ENCODE measurements around the gene SOX5. TPM values are rescaled to one million over a fixed set of nuclear protein-coding genes. Genes with fewer than 3 reads are reported as not detected.
A peak's percentile ranks its signal among the peaks of the same experiment; 100 is the strongest.

The SOX5 gene
- polyA plus RNA-seq, 1 donor: 3.5 TPM

DNA sequence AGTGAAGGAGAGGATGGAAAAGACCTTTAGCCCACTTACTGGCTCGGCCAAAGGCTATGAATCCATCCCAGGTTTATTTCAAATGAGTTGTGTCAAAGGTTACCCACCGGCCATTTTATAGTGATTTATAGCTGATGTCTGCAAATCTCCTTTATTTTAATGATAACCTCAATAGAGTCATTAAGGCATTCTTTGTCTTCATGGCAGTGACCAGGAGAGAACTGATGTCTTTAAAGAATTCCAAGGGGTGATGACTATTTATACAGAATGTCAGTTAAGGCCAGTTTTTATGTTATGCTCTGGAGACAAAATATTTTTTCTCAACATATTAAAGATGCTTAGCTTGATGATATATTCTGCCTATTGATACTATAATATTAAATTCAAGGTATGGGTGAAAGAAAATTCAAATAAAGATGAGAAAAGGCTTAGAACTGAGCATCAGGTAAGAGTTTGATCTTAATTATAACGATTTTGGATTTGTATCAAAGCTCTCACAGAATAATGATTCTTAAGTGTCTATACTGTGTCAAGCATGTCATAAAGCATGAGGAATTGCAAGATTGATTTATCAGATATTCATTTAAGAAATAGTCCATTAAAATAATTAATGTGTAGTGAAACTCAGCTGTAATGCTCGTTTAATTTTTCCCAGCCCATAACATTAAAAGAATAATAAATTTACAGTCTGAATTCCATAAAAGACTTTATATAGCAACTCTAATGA is 361.5 kb downstream of the SOX5 start:
- 80% methylated on average over 1 of the region's 4 CpGs for WGBS (ENCODE audit: insufficient coverage, low lambda C conversion rate)
- H3K36me3 ChIP-seq (ENCODE audit: control insufficient read depth, insufficient read depth, low read length): no peaks in the 10 kb centered on the region
- DNase-seq: no peak
- H3K4me1 ChIP-seq (ENCODE audit: control insufficient read depth, insufficient read depth, low read length): no peaks in the 10 kb centered on the region
- H3K4me3 ChIP-seq (ENCODE audit: low read length): no peak overlapping the region
- no peaks in the 10 kb centered on the region for H3K9me3 ChIP-seq (ENCODE audit: control insufficient read depth, low read depth, low read length)
- no peaks in the 10 kb centered on the region for H3K27me3 ChIP-seq (ENCODE audit: control insufficient read depth, insufficient read depth, low read length)
- no peak overlapping the region for H3K27ac ChIP-seq (ENCODE audit: low read length)

DNA sequence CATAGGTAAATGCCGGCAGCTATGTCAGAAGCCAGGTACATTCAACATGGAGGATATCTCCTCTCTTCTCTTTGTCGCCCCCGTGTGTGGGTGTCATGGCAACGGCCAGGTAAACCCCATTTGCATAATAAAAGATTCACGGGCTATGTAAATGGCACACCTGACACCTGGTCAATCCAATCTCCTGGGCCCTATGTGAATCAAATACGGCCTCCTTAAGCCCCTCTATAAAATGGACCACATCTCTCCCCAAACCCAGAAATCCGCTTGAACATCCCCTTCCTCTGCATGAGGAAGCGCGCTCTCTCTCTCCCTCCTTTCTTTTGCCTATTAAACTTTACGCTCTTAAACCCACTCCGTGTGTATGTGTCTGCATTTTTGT is 363.7 kb downstream of the SOX5 start:
- DNase-seq: no peak
- no peaks in the 10 kb centered on the region for H3K4me1 ChIP-seq (ENCODE audit: control insufficient read depth, insufficient read depth, low read length)
- no peak overlapping the region for H3K4me3 ChIP-seq (ENCODE audit: low read length)
- H3K27me3 ChIP-seq (ENCODE audit: control insufficient read depth, insufficient read depth, low read length): no peaks in the 10 kb centered on the region
- 100% methylated on average over 5 of the region's 11 CpGs for WGBS (ENCODE audit: insufficient coverage, low lambda C conversion rate)
- no peaks in the 10 kb centered on the region for H3K9me3 ChIP-seq (ENCODE audit: control insufficient read depth, low read depth, low read length)
- no peak overlapping the region for H3K27ac ChIP-seq (ENCODE audit: low read length)
- no peaks in the 10 kb centered on the region for H3K36me3 ChIP-seq (ENCODE audit: control insufficient read depth, insufficient read depth, low read length)

DNA sequence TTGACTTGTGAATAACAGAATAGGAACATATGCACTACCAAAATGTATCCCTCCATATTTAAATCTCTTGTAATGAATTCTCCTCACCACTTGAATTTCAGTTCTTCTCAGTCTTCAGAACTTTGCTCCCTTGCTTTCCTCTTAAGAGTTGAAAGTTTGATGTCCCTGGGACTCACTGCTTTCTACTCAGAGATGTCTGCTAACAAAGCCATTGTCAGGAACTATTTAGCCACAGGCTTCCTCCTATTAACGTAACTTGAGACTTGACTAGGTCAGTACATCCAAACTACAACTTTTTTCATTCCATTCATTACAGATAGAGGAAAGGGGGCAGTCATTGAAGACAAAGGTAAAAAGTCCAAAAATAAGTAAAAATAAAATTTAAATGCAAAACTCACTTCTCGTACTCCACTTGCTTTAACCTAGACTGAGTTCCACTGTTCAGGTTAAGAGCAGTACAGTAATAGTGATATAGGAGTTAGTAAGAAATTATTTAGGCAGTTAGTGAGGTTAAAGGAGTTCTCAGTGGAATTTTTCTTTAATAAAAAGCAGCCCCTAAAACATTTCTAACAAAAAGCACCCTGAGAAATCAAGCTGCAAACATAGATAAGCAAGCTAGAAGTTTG is 364.2 kb downstream of the SOX5 start:
- Histone ChIP-seq H3K36me3 (ENCODE audit: control insufficient read depth, insufficient read depth, low read length) (no peaks in the 10 kb centered on the region), H3K27ac (ENCODE audit: low read length) (no peak overlapping the region), H3K27me3 (ENCODE audit: control insufficient read depth, insufficient read depth, low read length) (no peaks in the 10 kb centered on the region), H3K4me3 (ENCODE audit: low read length) (no peak overlapping the region), H3K4me1 (ENCODE audit: control insufficient read depth, insufficient read depth, low read length) (no peaks in the 10 kb centered on the region), H3K9me3 (ENCODE audit: control insufficient read depth, low read depth, low read length) (no peaks in the 10 kb centered on the region)
- no peak for DNase-seq
- 100% methylated on average over 1 of the region's 2 CpGs for WGBS (ENCODE audit: insufficient coverage, low lambda C conversion rate)

DNA sequence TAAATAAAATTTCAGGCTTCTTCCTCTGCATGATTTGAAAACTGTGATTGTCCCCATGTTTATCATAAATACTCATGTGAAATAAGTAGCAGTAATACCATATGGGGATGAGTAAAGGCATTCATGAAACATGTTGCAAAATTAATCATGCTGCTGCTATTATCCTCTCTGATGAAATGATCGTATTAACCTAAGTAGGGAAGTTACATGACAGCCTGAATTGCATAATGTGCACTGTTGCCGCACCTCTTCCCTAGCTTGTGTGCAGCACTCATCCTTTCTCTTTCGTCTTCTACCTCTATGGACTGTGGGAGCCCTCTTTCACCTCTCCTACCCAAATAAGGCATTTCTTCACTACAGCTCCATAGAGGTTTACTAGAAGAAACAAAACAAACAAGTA is 367.6 kb downstream of the SOX5 start:
- Histone ChIP-seq H3K4me3 (ENCODE audit: low read length) (no peak overlapping the region), H3K4me1 (ENCODE audit: control insufficient read depth, insufficient read depth, low read length) (no peaks in the 10 kb centered on the region), H3K27ac (ENCODE audit: low read length) (no peak overlapping the region), H3K27me3 (ENCODE audit: control insufficient read depth, insufficient read depth, low read length) (no peaks in the 10 kb centered on the region), H3K9me3 (ENCODE audit: control insufficient read depth, low read depth, low read length) (no peaks in the 10 kb centered on the region), H3K36me3 (ENCODE audit: control insufficient read depth, insufficient read depth, low read length) (no peaks in the 10 kb centered on the region)
- DNase-seq: no peak
- WGBS (ENCODE audit: insufficient coverage, low lambda C conversion rate): no CpG with 5 or more reads among the region's 3 CpGs

DNA sequence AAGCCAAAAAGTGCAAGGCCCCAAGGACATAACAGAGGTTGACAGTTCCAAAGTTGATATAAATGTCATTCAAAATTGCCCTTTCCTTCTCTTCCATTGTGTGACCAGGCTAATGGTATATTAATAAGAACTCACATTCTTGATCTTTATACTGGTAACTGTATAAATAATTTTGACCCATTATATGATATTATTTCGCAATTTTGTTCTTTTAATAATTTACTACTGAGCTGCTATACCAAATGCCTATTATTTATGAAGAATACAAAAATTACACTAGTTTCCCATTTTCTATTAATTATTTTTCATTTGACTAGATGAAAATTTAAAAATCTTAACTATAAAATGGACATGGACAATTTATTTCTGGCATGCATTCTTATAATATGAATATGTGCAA is 370.2 kb downstream of the SOX5 start:
- no CpG with 5 or more reads among the region's 1 CpG for WGBS (ENCODE audit: insufficient coverage, low lambda C conversion rate)
- Histone ChIP-seq H3K36me3 (ENCODE audit: control insufficient read depth, insufficient read depth, low read length) (no peaks in the 10 kb centered on the region), H3K27me3 (ENCODE audit: control insufficient read depth, insufficient read depth, low read length) (no peaks in the 10 kb centered on the region), H3K9me3 (ENCODE audit: control insufficient read depth, low read depth, low read length) (no peaks in the 10 kb centered on the region), H3K4me3 (ENCODE audit: low read length) (no peak overlapping the region), H3K27ac (ENCODE audit: low read length) (no peak overlapping the region), H3K4me1 (ENCODE audit: control insufficient read depth, insufficient read depth, low read length) (no peaks in the 10 kb centered on the region)
- no peak for DNase-seq

DNA sequence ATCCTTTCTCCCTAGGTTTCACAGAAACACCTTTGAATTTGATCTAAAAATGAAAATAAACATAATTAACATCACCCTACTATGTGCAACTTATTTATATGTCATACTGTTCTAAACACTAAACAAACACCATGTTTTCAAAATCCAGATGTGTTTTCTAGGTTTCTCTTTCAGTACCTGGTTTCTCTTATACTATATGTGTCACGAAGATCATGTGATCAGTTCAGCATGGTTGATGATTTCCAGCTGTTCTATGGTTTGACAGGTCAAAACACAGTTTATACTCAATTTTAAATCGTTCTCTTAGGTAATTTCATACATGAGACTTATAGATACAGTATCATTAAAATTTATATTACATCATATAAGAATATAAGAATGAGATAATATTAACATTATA is 373.1 kb downstream of the SOX5 start:
- no peaks in the 10 kb centered on the region for H3K36me3 ChIP-seq (ENCODE audit: control insufficient read depth, insufficient read depth, low read length)
- DNase-seq: no peak
- no peak overlapping the region for H3K27ac ChIP-seq (ENCODE audit: low read length)
- no peaks in the 10 kb centered on the region for H3K27me3 ChIP-seq (ENCODE audit: control insufficient read depth, insufficient read depth, low read length)
- no peaks in the 10 kb centered on the region for H3K4me1 ChIP-seq (ENCODE audit: control insufficient read depth, insufficient read depth, low read length)
- no peak overlapping the region for H3K4me3 ChIP-seq (ENCODE audit: low read length)
- 100% methylated on average over 1 of the region's 2 CpGs for WGBS (ENCODE audit: insufficient coverage, low lambda C conversion rate)
- no peaks in the 10 kb centered on the region for H3K9me3 ChIP-seq (ENCODE audit: control insufficient read depth, low read depth, low read length)

DNA sequence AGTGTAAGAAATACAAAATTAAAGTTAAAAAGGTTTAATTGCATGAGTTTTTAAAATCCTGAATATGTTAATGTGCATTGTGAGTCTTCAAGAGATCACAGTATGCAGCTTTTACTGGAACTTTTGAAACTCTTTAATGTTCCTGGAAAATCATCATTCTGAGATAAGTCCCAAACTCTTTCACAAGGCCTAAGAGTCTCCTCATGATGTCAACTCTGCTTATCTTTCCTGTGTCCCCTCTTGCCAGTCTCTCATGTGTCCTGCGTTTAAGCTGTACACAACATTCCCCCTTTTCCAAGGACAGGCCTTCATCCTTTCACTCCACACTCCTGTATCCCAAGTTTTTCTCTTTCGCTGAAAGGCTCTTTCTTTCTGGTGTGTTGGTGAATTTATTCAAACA is 380.1 kb downstream of the SOX5 start:
- H3K4me3 ChIP-seq (ENCODE audit: low read length): no peak overlapping the region
- H3K4me1 ChIP-seq (ENCODE audit: control insufficient read depth, insufficient read depth, low read length): no peaks in the 10 kb centered on the region
- DNase-seq: no peak
- H3K36me3 ChIP-seq (ENCODE audit: control insufficient read depth, insufficient read depth, low read length): no peaks in the 10 kb centered on the region
- 100% methylated on average over 2 of the region's 2 CpGs for whole genome bisulfite sequencing (ENCODE audit: insufficient coverage, low lambda C conversion rate)
- no peak overlapping the region for H3K27ac ChIP-seq (ENCODE audit: low read length)
- H3K9me3 ChIP-seq (ENCODE audit: control insufficient read depth, low read depth, low read length): no peaks in the 10 kb centered on the region
- no peaks in the 10 kb centered on the region for H3K27me3 ChIP-seq (ENCODE audit: control insufficient read depth, insufficient read depth, low read length)

DNA sequence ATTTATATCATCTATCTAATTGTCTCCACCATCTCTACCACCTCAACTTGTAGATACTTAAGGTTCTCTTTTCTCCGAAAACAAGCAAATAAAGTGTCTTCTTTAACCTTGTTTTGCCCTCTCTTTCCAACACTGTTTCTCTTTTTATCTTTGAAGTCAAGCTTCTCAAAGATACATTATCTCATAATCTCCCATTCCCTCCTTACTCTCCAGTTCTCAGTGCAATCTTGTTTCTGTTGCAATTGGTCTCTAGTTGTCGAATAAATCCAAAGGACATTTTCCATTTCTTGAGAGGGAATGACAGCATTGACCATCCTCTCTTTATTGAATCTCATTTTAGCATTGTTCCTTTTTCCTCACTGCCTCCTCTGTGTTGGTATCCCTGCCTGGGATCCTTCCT is 383.3 kb downstream of the SOX5 start:
- WGBS (ENCODE audit: insufficient coverage, low lambda C conversion rate): 50% methylated on average over 2 of the region's 2 CpGs
- no peak for DNase-seq
- no peak overlapping the region for H3K4me3 ChIP-seq (ENCODE audit: low read length)
- H3K9me3 ChIP-seq (ENCODE audit: control insufficient read depth, low read depth, low read length): no peaks in the 10 kb centered on the region
- H3K27ac ChIP-seq (ENCODE audit: low read length): no peak overlapping the region
- no peaks in the 10 kb centered on the region for H3K27me3 ChIP-seq (ENCODE audit: control insufficient read depth, insufficient read depth, low read length)
- H3K4me1 ChIP-seq (ENCODE audit: control insufficient read depth, insufficient read depth, low read length): no peaks in the 10 kb centered on the region
- H3K36me3 ChIP-seq (ENCODE audit: control insufficient read depth, insufficient read depth, low read length): no peaks in the 10 kb centered on the region

DNA sequence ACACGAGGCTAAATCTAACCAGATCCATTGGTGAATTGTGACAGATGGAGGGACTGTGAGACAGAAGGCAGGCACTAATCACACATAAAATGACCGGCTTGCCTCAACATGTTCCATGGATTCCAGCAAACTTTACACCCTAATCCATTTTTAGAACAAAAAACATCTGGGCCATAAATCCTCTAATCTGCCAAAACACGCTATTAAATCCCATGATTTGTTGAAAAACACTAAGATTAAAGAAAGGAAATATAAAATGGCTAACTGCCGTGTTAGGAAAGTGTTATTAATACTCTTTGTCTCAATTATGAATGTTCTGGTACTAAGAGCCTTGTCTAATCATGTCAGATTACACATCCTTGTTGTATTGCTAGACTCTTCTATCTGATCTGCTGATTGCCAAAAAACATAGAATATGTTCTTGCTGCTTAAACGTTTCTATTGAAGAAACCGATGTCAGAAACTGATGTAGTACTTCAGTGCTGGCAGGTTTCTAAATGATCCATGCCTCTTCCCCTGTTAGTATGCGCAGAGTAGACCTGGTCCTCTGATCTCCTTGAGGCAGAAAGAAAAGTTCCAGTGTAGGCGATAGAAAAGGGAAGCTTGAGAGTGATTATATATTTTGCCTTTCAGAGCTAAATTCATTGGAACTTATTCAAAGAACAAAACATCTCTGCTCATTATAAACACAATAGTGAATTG is 384.9 kb downstream of the SOX5 start:
- peak in 1 of 2 donors; percentile 2 for DNase-seq
- Histone ChIP-seq H3K9me3 (ENCODE audit: control insufficient read depth, low read depth, low read length) (no peaks in the 10 kb centered on the region), H3K27ac (ENCODE audit: low read length) (no peak overlapping the region), H3K36me3 (ENCODE audit: control insufficient read depth, insufficient read depth, low read length) (no peaks in the 10 kb centered on the region), H3K27me3 (ENCODE audit: control insufficient read depth, insufficient read depth, low read length) (no peaks in the 10 kb centered on the region), H3K4me1 (ENCODE audit: control insufficient read depth, insufficient read depth, low read length) (no peaks in the 10 kb centered on the region), H3K4me3 (ENCODE audit: low read length) (no peak overlapping the region)
- WGBS (ENCODE audit: insufficient coverage, low lambda C conversion rate): 84% methylated on average over 5 of the region's 8 CpGs

DNA sequence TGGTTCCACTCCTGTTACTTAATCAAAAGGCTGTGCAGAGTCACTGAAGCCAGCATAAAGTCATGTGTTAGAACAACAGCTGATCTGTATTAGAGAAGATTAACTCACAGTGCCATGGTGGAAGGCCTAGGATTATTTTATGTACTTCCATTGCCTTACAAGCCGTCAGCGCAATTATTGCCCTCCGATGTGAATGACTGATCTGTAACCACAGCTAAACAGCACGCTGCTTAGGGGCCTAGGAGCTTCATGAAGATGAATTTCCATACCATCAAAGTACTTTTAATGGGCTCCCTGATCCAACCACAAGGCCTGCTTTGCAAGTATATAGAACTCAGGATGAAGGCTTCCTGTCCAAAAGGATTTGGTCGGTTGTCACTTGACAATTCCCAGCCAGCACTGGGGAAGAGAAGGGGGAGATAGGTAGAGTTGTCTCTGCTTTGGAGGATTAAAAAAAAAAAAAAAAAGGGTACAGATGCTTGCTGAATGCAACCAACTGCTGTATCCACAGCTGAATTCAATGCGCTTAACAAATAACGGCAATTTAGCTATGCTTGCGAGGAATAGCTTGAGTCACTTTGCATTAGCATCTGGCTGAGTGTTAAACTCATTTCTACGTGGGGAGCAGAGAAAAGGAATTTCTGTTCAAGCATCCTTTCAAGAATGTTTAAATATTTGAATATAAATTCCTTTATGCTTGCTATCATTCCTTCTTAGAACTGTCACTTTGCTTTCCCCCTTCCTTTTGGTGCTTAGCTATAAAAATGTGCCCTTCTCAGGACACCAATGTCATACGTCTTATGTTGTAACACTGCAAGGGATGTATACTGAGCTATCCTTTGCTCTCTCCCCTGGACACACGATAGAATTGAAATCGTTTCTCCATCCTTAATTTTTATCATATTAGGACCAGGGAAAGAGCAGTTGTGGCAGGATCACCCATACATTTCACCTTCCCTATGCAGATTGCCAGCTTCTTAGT is 387.8 kb downstream of the SOX5 start:
- no peaks in the 10 kb centered on the region for H3K4me1 ChIP-seq (ENCODE audit: control insufficient read depth, insufficient read depth, low read length)
- DNase-seq: no peak
- H3K9me3 ChIP-seq (ENCODE audit: control insufficient read depth, low read depth, low read length): no peaks in the 10 kb centered on the region
- no peaks in the 10 kb centered on the region for H3K36me3 ChIP-seq (ENCODE audit: control insufficient read depth, insufficient read depth, low read length)
- no peak overlapping the region for H3K27ac ChIP-seq (ENCODE audit: low read length)
- H3K4me3 ChIP-seq (ENCODE audit: low read length): no peak overlapping the region
- 80% methylated on average over 1 of the region's 12 CpGs for WGBS (ENCODE audit: insufficient coverage, low lambda C conversion rate)
- H3K27me3 ChIP-seq (ENCODE audit: control insufficient read depth, insufficient read depth, low read length): no peaks in the 10 kb centered on the region
